Vagina (tissue), 2 donors: ENCODE results near the gene KIF23. TPM values are rescaled to one million over a fixed set of nuclear protein-coding genes. Genes with fewer than 3 reads are reported as not detected.
A peak's percentile ranks its signal among the peaks of the same experiment; 100 is the strongest.

Experiments
- DNase-seq, 2 donors: peaks; one replicate each; pipeline ENCODE4 v3.0.0-alpha.2; 2017; ENCODE audit errors: extremely low spot score in 2 of 2
- H3K27ac ChIP-seq: fragments of 200-600 bp; sonication (generic); one replicate; pipeline ENCODE4 v1.5.1; 2019
- H3K27me3 ChIP-seq: fragments of 200-600 bp; sonication (generic); one replicate; pipeline ENCODE4 v1.5.1; 2019
- H3K36me3 ChIP-seq, 2 donors: fragments of 200-600 bp; sonication (generic); one replicate each; pipeline ENCODE4 v1.5.1; 2017 to 2019
- H3K4me1 ChIP-seq: fragments of 200-600 bp; sonication (generic); one replicate; pipeline ENCODE4 v1.5.1; 2019
- H3K4me3 ChIP-seq, 2 donors: fragments of 200-600 bp; sonication (generic); 1 replicate in 1 of 2; 2 replicates in 1 of 2; pipeline ENCODE4 v1.5.1; 2016 to 2019
- H3K9me3 ChIP-seq: fragments of 200-600 bp; sonication (generic); one replicate; pipeline ENCODE4 v1.5.1; 2019
- CTCF ChIP-seq, 3 experiments: fragments of 450-650 bp in 2 of 3; fragments of 200-600 bp in 1 of 3; sonication (generic) in 1 of 3; IDR thresholded peaks; one replicate each; pipeline ENCODE4 v1.5.1; 2017 to 2019; ENCODE audit warnings: antibody characterized with exemption in 3 of 3, mild to moderate bottlenecking in 2 of 3, moderate library complexity in 2 of 3
- POLR2A ChIP-seq, 2 donors: fragments of 450-650 bp; IDR thresholded peaks; one replicate each; pipeline ENCODE4 v1.6.1; 2017; ENCODE audit warnings: antibody characterized with exemption in 2 of 2, mild to moderate bottlenecking in 2 of 2, moderate library complexity in 2 of 2
- POLR2AphosphoS5 ChIP-seq, 2 donors: sonication (generic); formaldehyde crosslinking; IDR thresholded peaks; one replicate each; pipeline ENCODE4 v1.9.0; 2017; ENCODE audit warnings: antibody characterized with exemption in 2 of 2, mild to moderate bottlenecking in 2 of 2, low read depth in 1 of 2; ENCODE audit not compliant: insufficient read depth in 1 of 2
- intact Hi-C: fragments of 100-400 bp; cut with DNase I; formaldehyde crosslinking; loops from one replicate; pipeline ENCODE4 v1.15.1; 2023
- total RNA-seq: library from RNA; depleted of rRNA; stranded (reverse); fragments of >200 nt; gene quantifications from one replicate; pipeline ENCODE4 v1.2.3, GENCODE V29; 2016

Gene KIF23
- total RNA-seq, 1 donor from 2014 or later: 7.4 TPM

GRCh38 chr15:69467636-69468035 lies 53.5 kb downstream of the KIF23 start:
- intact Hi-C loops: no loop called here

GRCh38 chr15:69468241-69469121 lies 54.3 kb downstream of the KIF23 start:
- no peak overlapping the region for H3K27ac ChIP-seq
- peaks cover 21% of the 10 kb centered on the region for H3K4me1 ChIP-seq
- no peaks in the 10 kb centered on the region for H3K36me3 ChIP-seq
- no peaks in the 10 kb centered on the region for H3K9me3 ChIP-seq
- intact Hi-C loops: no loop called here
- H3K4me3 ChIP-seq: no peak overlapping the region
- TF ChIP-seq CTCF (IDR thresholded peaks at IDR 0.05) (no peak), POLR2AphosphoS5 (IDR thresholded peaks at IDR 0.05; ENCODE audit: insufficient read depth in 1 of 2, low read depth in 1 of 2) (no peak), POLR2A (IDR thresholded peaks at IDR 0.05) (no peak)
- peak in 1 of 2 donors; percentile 40 for DNase-seq
- H3K27me3 ChIP-seq: no peaks in the 10 kb centered on the region

More at GRCh38 chr15:69467636-69468035, 53.5 kb downstream of the KIF23 start:
- Histone ChIP-seq H3K4me3 (no peak overlapping the region), H3K27me3 (no peaks in the 10 kb centered on the region), H3K27ac (no peak overlapping the region), H3K36me3 (no peaks in the 10 kb centered on the region), H3K4me1 (peaks cover 26% of the 10 kb centered on the region), H3K9me3 (no peaks in the 10 kb centered on the region)
- DNase-seq: no peak
- TF ChIP-seq POLR2AphosphoS5 (IDR thresholded peaks at IDR 0.05; ENCODE audit: insufficient read depth in 1 of 2, low read depth in 1 of 2) (no peak), POLR2A (IDR thresholded peaks at IDR 0.05) (no peak), CTCF (IDR thresholded peaks at IDR 0.05) (no peak)

GRCh38 chr15:69469467-69470201 lies 55.5 kb downstream of the KIF23 start:
- DNase-seq: no peak
- Histone ChIP-seq H3K27me3 (no peaks in the 10 kb centered on the region), H3K27ac (no peak overlapping the region), H3K36me3 (no peaks in the 10 kb centered on the region), H3K4me1 (peaks cover 18% of the 10 kb centered on the region), H3K9me3 (no peaks in the 10 kb centered on the region), H3K4me3 (no peak overlapping the region)
- intact Hi-C loops: loop anchor here (10.0 kb wide), 1 partner anchor 1015 kb away; no protein-coding TSS in a partner anchor
- TF ChIP-seq POLR2A (IDR thresholded peaks at IDR 0.05): no peak
- TF ChIP-seq POLR2AphosphoS5 (IDR thresholded peaks at IDR 0.05; ENCODE audit: insufficient read depth in 1 of 2, low read depth in 1 of 2): no peak

GRCh38 chr15:69472046-69472445 lies 57.9 kb downstream of the KIF23 start:
- intact Hi-C loops: loop anchor here (10.0 kb wide), 1 partner anchor 1013 kb away; no protein-coding TSS in a partner anchor
- Histone ChIP-seq H3K4me1 (peaks cover 18% of the 10 kb centered on the region), H3K4me3 (no peak overlapping the region), H3K36me3 (no peaks in the 10 kb centered on the region), H3K27me3 (no peaks in the 10 kb centered on the region), H3K9me3 (no peaks in the 10 kb centered on the region), H3K27ac (no peak overlapping the region)
- no peak for DNase-seq
- TF ChIP-seq POLR2AphosphoS5 (IDR thresholded peaks at IDR 0.05; ENCODE audit: insufficient read depth in 1 of 2, low read depth in 1 of 2): no peak
- no peak for TF ChIP-seq CTCF (IDR thresholded peaks at IDR 0.05)
- no peak for TF ChIP-seq POLR2A (IDR thresholded peaks at IDR 0.05)

GRCh38 chr15:69472562-69472961 lies 58.4 kb downstream of the KIF23 start:
- no peak overlapping the region for H3K27ac ChIP-seq
- intact Hi-C loops: loop anchor here (10.0 kb wide), 1 partner anchor 1012 kb away; no protein-coding TSS in a partner anchor
- no peak for TF ChIP-seq POLR2AphosphoS5 (IDR thresholded peaks at IDR 0.05; ENCODE audit: insufficient read depth in 1 of 2, low read depth in 1 of 2)
- TF ChIP-seq POLR2A (IDR thresholded peaks at IDR 0.05): no peak
- no peak for TF ChIP-seq CTCF (IDR thresholded peaks at IDR 0.05)

More at GRCh38 chr15:69472562-69472961, 58.4 kb downstream of the KIF23 start:
- no peak overlapping the region for H3K4me3 ChIP-seq
- H3K4me1 ChIP-seq: peaks cover 18% of the 10 kb centered on the region
- H3K9me3 ChIP-seq: no peaks in the 10 kb centered on the region
- no peaks in the 10 kb centered on the region for H3K27me3 ChIP-seq
- no peak for DNase-seq
- no peaks in the 10 kb centered on the region for H3K36me3 ChIP-seq
